ENCODE results near the gene OTOGL. TPM values are rescaled to one million over a fixed set of nuclear protein-coding genes. Genes with fewer than 3 reads are reported as not detected.

The OTOGL gene
- total RNA-seq, 1 experiment from 2014 or later: not detected

DNA sequence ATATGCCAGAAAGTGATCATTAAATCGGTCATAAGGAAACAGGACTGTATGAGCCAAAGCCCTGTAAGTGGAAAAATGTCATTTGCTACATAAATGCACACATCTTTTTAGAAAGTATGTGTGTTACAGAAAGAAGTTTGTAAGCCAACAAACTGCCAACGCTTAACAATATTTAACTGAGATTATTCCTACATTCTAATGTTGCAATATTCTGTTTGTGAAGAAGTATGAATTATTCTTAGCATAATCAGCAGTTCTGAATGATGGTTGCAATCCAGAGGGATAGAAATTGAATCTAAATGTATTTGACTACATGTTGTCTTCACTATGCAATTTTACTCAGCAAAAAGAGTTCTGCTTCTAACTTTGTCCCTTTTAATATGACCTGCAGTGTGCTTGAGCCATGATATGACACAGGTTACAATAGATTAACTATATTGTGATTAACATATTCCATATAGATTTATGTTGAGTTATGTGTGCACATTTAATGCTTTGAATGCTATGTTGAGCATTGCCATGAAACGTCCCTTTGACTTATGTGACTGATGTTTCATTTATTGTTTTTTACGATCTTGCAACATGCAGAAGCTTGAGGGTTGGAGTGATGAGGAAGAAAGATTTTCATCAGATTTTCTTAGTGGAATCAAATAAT is 277.9 kb downstream of the OTOGL start:
- intact Hi-C loops (cut with micrococcal nuclease): no loop called here
- DNase-seq (ENCODE audit: unreplicated experiment): no peak
- TF ChIP-seq, protein P1, sequence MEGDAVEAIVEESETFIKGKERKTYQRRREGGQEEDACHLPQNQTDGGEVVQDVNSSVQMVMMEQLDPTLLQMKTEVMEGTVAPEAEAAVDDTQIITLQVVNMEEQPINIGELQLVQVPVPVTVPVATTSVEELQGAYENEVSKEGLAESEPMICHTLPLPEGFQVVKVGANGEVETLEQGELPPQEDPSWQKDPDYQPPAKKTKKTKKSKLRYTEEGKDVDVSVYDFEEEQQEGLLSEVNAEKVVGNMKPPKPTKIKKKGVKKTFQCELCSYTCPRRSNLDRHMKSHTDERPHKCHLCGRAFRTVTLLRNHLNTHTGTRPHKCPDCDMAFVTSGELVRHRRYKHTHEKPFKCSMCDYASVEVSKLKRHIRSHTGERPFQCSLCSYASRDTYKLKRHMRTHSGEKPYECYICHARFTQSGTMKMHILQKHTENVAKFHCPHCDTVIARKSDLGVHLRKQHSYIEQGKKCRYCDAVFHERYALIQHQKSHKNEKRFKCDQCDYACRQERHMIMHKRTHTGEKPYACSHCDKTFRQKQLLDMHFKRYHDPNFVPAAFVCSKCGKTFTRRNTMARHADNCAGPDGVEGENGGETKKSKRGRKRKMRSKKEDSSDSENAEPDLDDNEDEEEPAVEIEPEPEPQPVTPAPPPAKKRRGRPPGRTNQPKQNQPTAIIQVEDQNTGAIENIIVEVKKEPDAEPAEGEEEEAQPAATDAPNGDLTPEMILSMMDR (IDR thresholded peaks at IDR 0.05; ENCODE audit: unreplicated experiment): no peak

DNA sequence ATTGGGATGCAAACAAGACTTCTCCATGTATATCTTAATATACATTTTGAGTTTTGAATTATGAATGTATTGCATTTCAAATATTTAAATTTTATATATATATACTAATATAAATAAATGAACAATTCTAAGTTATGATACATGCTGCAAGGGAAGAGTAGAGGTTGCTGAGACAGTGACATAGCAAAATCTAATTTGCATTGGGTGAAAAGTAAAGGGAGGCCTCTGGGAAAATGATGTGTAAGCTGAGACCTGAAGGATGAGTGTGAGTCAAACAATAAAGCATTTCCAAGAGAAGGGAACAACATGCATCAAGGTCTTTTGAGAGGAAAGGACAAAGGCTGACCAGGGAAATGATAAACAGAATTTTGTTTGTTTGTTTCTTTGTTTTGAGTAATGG is 281.8 kb downstream of the OTOGL start:
- CTCF ChIA-PET: no interaction called here
- H3K36me3 Mint-ChIP-seq (ENCODE audit: insufficient read depth, unreplicated experiment): no peaks in the 10 kb centered on the region
- no peak overlapping the region for H3K27ac Mint-ChIP-seq (ENCODE audit: low read depth, unreplicated experiment)
- no peaks in the 10 kb centered on the region for H3K4me1 Mint-ChIP-seq (ENCODE audit: insufficient read depth, unreplicated experiment)
- BruUV-seq (replicated peaks): no TSS peak
- TF ChIP-seq, protein P1 (IDR thresholded peaks at IDR 0.05; ENCODE audit: unreplicated experiment): no peak
- no peaks in the 10 kb centered on the region for H3K27me3 Mint-ChIP-seq (ENCODE audit: insufficient read depth, unreplicated experiment)
- H3K4me3 Mint-ChIP-seq (ENCODE audit: unreplicated experiment): no peak overlapping the region
- intact Hi-C loops (cut with micrococcal nuclease): no loop called here
- no peak for DNase-seq (ENCODE audit: unreplicated experiment)
- H3K9me3 Mint-ChIP-seq (ENCODE audit: unreplicated experiment): no peaks in the 10 kb centered on the region
- POLR2A ChIA-PET: no interaction called here

More for the DNA sequence above, 277.9 kb downstream of the OTOGL start:
- no TSS peak for BruUV-seq (replicated peaks)
- Mint-ChIP-seq H3K36me3 (ENCODE audit: insufficient read depth, unreplicated experiment) (no peaks in the 10 kb centered on the region), H3K27ac (ENCODE audit: low read depth, unreplicated experiment) (no peak overlapping the region), H3K27me3 (ENCODE audit: insufficient read depth, unreplicated experiment) (no peaks in the 10 kb centered on the region), H3K4me3 (ENCODE audit: unreplicated experiment) (no peak overlapping the region), H3K9me3 (ENCODE audit: unreplicated experiment) (no peaks in the 10 kb centered on the region), H3K4me1 (ENCODE audit: insufficient read depth, unreplicated experiment) (no peaks in the 10 kb centered on the region)
- POLR2A ChIA-PET: interaction anchor here (0.6 kb wide), 1 partner anchor 569 kb away, joined by 3 read pairs; no protein-coding TSS in a partner anchor
- CTCF ChIA-PET: no interaction called here

DNA sequence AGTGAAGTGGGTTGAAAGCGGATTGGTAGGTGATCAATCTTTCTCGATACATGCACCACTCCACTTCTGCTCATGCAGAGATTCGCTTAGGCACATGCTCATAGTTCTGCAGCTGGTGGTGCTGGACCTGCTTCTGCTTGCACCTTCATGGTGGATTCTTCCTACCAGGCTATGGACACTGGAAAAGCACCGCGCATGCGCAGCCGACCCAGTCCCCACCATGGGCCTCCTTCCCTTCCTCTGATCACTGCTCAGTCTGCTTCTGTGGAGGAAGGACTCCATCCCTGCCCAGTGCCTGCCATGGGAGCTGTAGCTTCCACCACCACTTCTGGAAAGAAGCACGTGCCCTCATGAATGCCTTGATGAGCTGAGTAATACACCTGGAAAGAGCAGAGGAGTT is 282.9 kb downstream of the OTOGL start:
- TF ChIP-seq, protein P1 (IDR thresholded peaks at IDR 0.05; ENCODE audit: unreplicated experiment): no peak
- Mint-ChIP-seq H3K27me3 (ENCODE audit: insufficient read depth, unreplicated experiment) (peaks cover 8% of the 10 kb centered on the region), H3K9me3 (ENCODE audit: unreplicated experiment) (no peaks in the 10 kb centered on the region), H3K4me3 (ENCODE audit: unreplicated experiment) (no peak overlapping the region), H3K27ac (ENCODE audit: low read depth, unreplicated experiment) (no peak overlapping the region), H3K36me3 (ENCODE audit: insufficient read depth, unreplicated experiment) (no peaks in the 10 kb centered on the region), H3K4me1 (ENCODE audit: insufficient read depth, unreplicated experiment) (no peaks in the 10 kb centered on the region)
- intact Hi-C loops (cut with micrococcal nuclease): no loop called here
- POLR2A ChIA-PET: no interaction called here
- no peak for DNase-seq (ENCODE audit: unreplicated experiment)
- BruUV-seq (replicated peaks): no TSS peak
- CTCF ChIA-PET: no interaction called here

DNA sequence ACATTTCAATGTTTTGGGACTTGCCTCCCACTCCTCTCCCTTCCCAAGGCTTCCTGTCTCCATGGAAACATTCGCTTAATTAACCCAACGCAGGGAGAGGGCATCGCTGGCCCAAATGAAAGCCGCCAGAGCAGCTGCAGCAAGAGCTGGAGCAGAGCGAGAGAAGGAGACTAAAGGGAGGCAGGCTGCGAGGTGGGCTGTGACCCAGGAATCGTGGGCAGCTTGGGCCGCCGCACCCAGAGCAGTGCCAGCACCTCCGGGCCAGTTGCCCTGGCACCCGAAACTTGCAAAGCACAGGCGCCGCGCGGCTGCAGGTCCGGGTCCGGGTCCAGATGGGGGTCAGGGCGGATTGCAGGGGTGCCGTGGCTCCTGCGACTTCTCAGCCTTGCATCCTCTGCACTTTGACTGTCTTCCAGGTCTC is 301.2 kb downstream of the OTOGL start:
- H3K9me3 Mint-ChIP-seq (ENCODE audit: unreplicated experiment): no peaks in the 10 kb centered on the region

More for the DNA sequence above, 301.2 kb downstream of the OTOGL start:
- POLR2A ChIA-PET: no interaction called here
- no peaks in the 10 kb centered on the region for H3K4me1 Mint-ChIP-seq (ENCODE audit: insufficient read depth, unreplicated experiment)
- TF ChIP-seq, protein P1 (IDR thresholded peaks at IDR 0.05; ENCODE audit: unreplicated experiment): no peak
- CTCF ChIA-PET: interaction anchor here (0.6 to 1.0 kb wide), 3 partner anchors 10 to 877 kb away, joined by 3 to 5 read pairs (median 3); no protein-coding TSS in a partner anchor
- H3K27me3 Mint-ChIP-seq (ENCODE audit: insufficient read depth, unreplicated experiment): peaks cover 63% of the 10 kb centered on the region
- BruUV-seq (replicated peaks): no TSS peak
- intact Hi-C loops (cut with micrococcal nuclease): no loop called here
- H3K27ac Mint-ChIP-seq (ENCODE audit: low read depth, unreplicated experiment): no peak overlapping the region
- no peak overlapping the region for H3K4me3 Mint-ChIP-seq (ENCODE audit: unreplicated experiment)
- no peak for DNase-seq (ENCODE audit: unreplicated experiment)
- H3K36me3 Mint-ChIP-seq (ENCODE audit: insufficient read depth, unreplicated experiment): no peaks in the 10 kb centered on the region
